ENCODE results near the gene ANXA4.

The ANXA4 gene

DNA sequence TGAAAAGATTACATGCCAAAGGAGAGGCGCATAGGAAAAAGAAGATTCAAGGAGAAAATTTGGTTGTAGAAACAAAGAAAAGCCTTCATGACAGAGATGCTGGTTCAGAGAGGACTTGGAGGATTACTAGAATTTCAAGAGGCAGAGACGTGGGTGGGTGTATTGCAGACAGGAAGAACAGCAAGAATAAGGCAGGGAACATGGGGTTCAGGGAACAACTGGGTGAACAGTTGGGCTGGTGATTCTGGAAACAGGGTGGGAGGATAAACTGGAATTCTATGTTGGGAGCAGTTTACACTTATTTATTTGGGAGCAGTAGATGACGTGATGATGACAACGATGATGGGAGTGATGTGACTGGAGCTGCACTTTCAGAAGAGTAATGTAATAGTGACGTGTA, 69.1 kb downstream of the ANXA4 start:
- H3K4me3 ChIP-seq (replicated peaks; ENCODE audit: low read depth, low read length): no peak overlapping the region
- no peak for DNase-seq (ENCODE audit: extremely low read depth, low read depth)
- TF ChIP-seq CTCF (IDR thresholded peaks at IDR 0.05; ENCODE audit: low read depth, low read length, missing control alignments): no peak

DNA sequence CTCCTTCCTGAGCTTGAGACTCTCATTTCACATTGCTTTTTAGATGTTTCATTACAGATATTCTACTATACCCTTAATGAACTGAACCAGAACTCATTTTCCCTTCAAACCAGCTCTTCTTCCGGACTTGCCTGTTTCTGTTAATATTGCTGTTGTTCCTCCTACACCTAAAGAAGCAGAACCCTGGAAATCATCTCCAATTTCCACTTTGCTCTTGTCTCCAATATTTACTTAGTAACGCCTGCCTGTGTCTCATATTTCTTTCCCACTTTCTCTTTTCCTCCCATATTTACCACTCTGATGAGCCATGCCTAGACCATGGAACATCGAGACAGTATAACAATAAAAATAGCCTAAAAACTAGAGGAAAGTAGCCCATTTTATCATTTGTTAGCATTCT, 69.7 kb downstream of the ANXA4 start:
- no peak overlapping the region for H3K4me3 ChIP-seq (replicated peaks; ENCODE audit: low read depth, low read length)
- TF ChIP-seq CTCF (IDR thresholded peaks at IDR 0.05; ENCODE audit: low read depth, low read length, missing control alignments): no peak

GRCh38 chr2:69815717-69816116, 73.8 kb downstream of the ANXA4 start:
- H3K4me3 ChIP-seq (replicated peaks; ENCODE audit: low read depth, low read length): no peak overlapping the region
- no peak for TF ChIP-seq CTCF (IDR thresholded peaks at IDR 0.05; ENCODE audit: low read depth, low read length, missing control alignments)
- DNase-seq (ENCODE audit: extremely low read depth, low read depth): no peak

More for the DNA sequence above, 69.7 kb downstream of the ANXA4 start:
- no peak for DNase-seq (ENCODE audit: extremely low read depth, low read depth)

DNA sequence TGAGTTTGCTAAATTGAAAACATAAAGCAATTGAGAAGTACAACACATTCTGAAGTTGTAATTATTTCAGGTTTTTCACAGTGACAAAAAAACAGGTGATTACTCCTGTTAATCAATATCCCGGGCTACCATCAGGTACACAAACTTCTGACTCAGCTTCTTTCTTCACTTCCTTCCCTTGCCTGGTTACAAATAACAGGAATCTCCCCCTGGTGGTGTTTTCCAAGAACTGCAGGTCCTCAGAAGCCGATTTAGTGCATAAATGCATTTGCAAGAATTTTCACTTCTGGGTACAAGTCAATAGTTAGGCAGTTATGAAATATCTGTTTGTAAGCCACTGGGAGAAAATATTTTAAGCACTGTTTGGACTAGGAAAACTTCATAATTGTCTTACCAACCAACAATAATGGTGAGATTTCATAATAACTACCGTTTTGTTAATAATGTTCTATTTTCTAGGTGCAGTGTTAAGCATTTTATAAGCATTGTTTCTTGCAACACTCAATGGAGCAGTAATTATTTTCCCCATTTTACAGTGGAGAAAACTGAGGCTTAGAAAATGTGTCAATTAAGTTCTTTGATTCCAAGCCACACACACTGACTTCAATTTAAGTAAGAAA, 75.1 kb downstream of the ANXA4 start:
- no peak overlapping the region for H3K4me3 ChIP-seq (replicated peaks; ENCODE audit: low read depth, low read length)
- TF ChIP-seq CTCF (IDR thresholded peaks at IDR 0.05; ENCODE audit: low read depth, low read length, missing control alignments): peak; percentile 85
- peak; percentile 56 for DNase-seq (ENCODE audit: extremely low read depth, low read depth)

- no peak for DNase-seq (ENCODE audit: extremely low read depth, low read depth)
- H3K4me3 ChIP-seq (replicated peaks; ENCODE audit: low read depth, low read length): no peak overlapping the region
- TF ChIP-seq CTCF (IDR thresholded peaks at IDR 0.05; ENCODE audit: low read depth, low read length, missing control alignments): no peak
Observed at GRCh38 chr2:69817729-69818501, 76.0 kb downstream of the ANXA4 start.

GRCh38 chr2:69827796-69828540, 86.0 kb downstream of the ANXA4 start:
- DNase-seq (ENCODE audit: extremely low read depth, low read depth): no peak
- no peak overlapping the region for H3K4me3 ChIP-seq (replicated peaks; ENCODE audit: low read depth, low read length)
- no peak for TF ChIP-seq CTCF (IDR thresholded peaks at IDR 0.05; ENCODE audit: low read depth, low read length, missing control alignments)

Data from HFF-Myc (cell line).